Thymus (tissue), 11 donors: ENCODE measurements around the gene CROCC2. TPM values are rescaled to one million over a fixed set of nuclear protein-coding genes. Genes with fewer than 3 reads are reported as not detected.

ENCODE experiments used
- DNase-seq, 9 donors: peaks; one replicate each; pipeline ENCODE4 v3.0.0-alpha.2; 2013; ENCODE audit warnings: low spot score in 9 of 9, low read depth in 6 of 9, missing footprints in 1 of 9
- H3K27ac ChIP-seq, 2 donors: one replicate each; pipeline ENCODE4 v1.5.1; 2013; ENCODE audit warnings: control low read depth in 1 of 2, low read depth in 1 of 2, low read length in 1 of 2, mild to moderate bottlenecking in 1 of 2, moderate library complexity in 1 of 2
- H3K27me3 ChIP-seq, 2 donors: one replicate each; pipeline ENCODE4 v1.5.1; 2013; ENCODE audit warnings: low read length in 1 of 2; ENCODE audit not compliant: control insufficient read depth in 2 of 2, insufficient read depth in 1 of 2
- H3K36me3 ChIP-seq, 2 donors: one replicate each; pipeline ENCODE4 v1.5.1; 2013; ENCODE audit warnings: low read length in 1 of 2, mild to moderate bottlenecking in 1 of 2, moderate library complexity in 1 of 2; ENCODE audit not compliant: control insufficient read depth in 2 of 2, insufficient read depth in 2 of 2
- H3K4me1 ChIP-seq, 2 donors: one replicate each; pipeline ENCODE4 v1.5.1; 2013; ENCODE audit warnings: low read length in 2 of 2; ENCODE audit not compliant: control insufficient read depth in 2 of 2, insufficient read depth in 2 of 2
- H3K4me3 ChIP-seq, 2 donors: one replicate each; pipeline ENCODE4 v1.5.1; 2013; ENCODE audit warnings: low read length in 2 of 2, control low read depth in 1 of 2, mild to moderate bottlenecking in 1 of 2
- H3K9me3 ChIP-seq, 2 donors: one replicate each; pipeline ENCODE4 v1.5.1; 2013; ENCODE audit warnings: low read length in 1 of 2, mild to moderate bottlenecking in 1 of 2; ENCODE audit not compliant: control insufficient read depth in 2 of 2, insufficient read depth in 1 of 2
- WGBS: extraction: QIAGEN DNeasy Blood & Tissue Kit; methylation state at CpG from one replicate; pipeline ENCODE4 v1.1.7; 2013; 5-methylcytosine and 5-hydroxymethylcytosine counted together
- polyA plus RNA-seq: library from polyadenylated mRNA; stranded (reverse); fragments of 200-250 nt; gene quantifications from one replicate; pipeline ENCODE4 v1.2.3, GENCODE V29; 2013
- total RNA-seq: library from RNA; stranded (reverse); fragments of 120-200 nt; gene quantifications from one replicate; pipeline ENCODE4 v1.2.4, GENCODE V29; 2013
- donor health status: healthy.

CROCC2 gene
- total and polyA plus RNA-seq, 2 donors = 0.02 TPM; not detected in 1

GRCh38 chr2:241038374-241039180 lies 132.4 kb downstream of the CROCC2 start:
- 96% methylated on average over 20 of the region's 20 CpGs for WGBS
- Histone ChIP-seq H3K9me3 (no peaks in the 10 kb centered on the region), H3K27ac (no peak overlapping the region)

GRCh38 chr2:241039416-241039815 lies 133.3 kb downstream of the CROCC2 start:
- H3K9me3 ChIP-seq = peaks cover 0 to under 1% of the 10 kb centered on the region in 2 donors
- H3K27ac ChIP-seq = no peak overlapping the region
- H3K4me3 ChIP-seq = no peak overlapping the region
- H3K4me1 ChIP-seq = peaks cover 19 to 63% of the 10 kb centered on the region in 2 donors
- no peak for DNase-seq
- WGBS = 97% methylated on average over 4 of the region's 4 CpGs
- H3K36me3 ChIP-seq = no peaks in the 10 kb centered on the region
- peaks cover 0 to 33% of the 10 kb centered on the region in 2 donors for H3K27me3 ChIP-seq

More at GRCh38 chr2:241038374-241039180, 132.4 kb downstream of the CROCC2 start:
- H3K4me3 ChIP-seq = no peak overlapping the region
- H3K4me1 ChIP-seq = peaks cover 24 to 71% of the 10 kb centered on the region in 2 donors
- DNase-seq = no peak
- no peaks in the 10 kb centered on the region for H3K36me3 ChIP-seq
- H3K27me3 ChIP-seq = peaks cover 0 to 37% of the 10 kb centered on the region in 2 donors

GRCh38 chr2:241040081-241040803 lies 134.1 kb downstream of the CROCC2 start:
- H3K4me1 ChIP-seq = peaks cover 15 to 54% of the 10 kb centered on the region in 2 donors
- H3K4me3 ChIP-seq = no peak overlapping the region
- H3K27ac ChIP-seq = peak overlapping the region in 1 of 2 donors; percentile 21
- H3K27me3 ChIP-seq = peaks cover 0 to 28% of the 10 kb centered on the region in 2 donors
- DNase-seq = no peak
- peaks cover 0 to 4% of the 10 kb centered on the region in 2 donors for H3K9me3 ChIP-seq
- H3K36me3 ChIP-seq = no peaks in the 10 kb centered on the region
- WGBS = 96% methylated on average over 13 of the region's 13 CpGs

GRCh38 chr2:241041589-241042158 lies 135.5 kb downstream of the CROCC2 start:
- H3K4me3 ChIP-seq = no peak overlapping the region
- WGBS = 68% methylated on average over 5 of the region's 5 CpGs
- peaks cover 0 to 4% of the 10 kb centered on the region in 2 donors for H3K9me3 ChIP-seq
- H3K27me3 ChIP-seq = peaks cover 0 to 19% of the 10 kb centered on the region in 2 donors
- H3K4me1 ChIP-seq = peaks cover 10 to 45% of the 10 kb centered on the region in 2 donors
- H3K36me3 ChIP-seq = no peaks in the 10 kb centered on the region
- no peak for DNase-seq
- no peak overlapping the region for H3K27ac ChIP-seq

Other genes with a start within 250 kb of the CROCC2 start
- under 0.01 TPM for gene AQP12B, start 223.5 kb upstream of the CROCC2 start, total RNA-seq
- gene AQP12B, start 223.5 kb upstream of the CROCC2 start, polyA plus RNA-seq = 0.11 TPM
- gene AQP12A, start 214.5 kb upstream of the CROCC2 start, total RNA-seq = not detected
- 0.34 TPM for gene AQP12A, start 214.5 kb upstream of the CROCC2 start, polyA plus RNA-seq
- 0.42 TPM for gene KIF1A, start 86.1 kb upstream of the CROCC2 start, total RNA-seq
- gene KIF1A, start 86.1 kb upstream of the CROCC2 start, polyA plus RNA-seq = 0.78 TPM
- gene AGXT, start 37.5 kb upstream of the CROCC2 start, total RNA-seq = 0.14 TPM
- gene AGXT, start 37.5 kb upstream of the CROCC2 start, polyA plus RNA-seq = 0.94 TPM
- gene MAB21L4, start 10.2 kb upstream of the CROCC2 start, total RNA-seq = 1.1 TPM
- gene MAB21L4, start 10.2 kb upstream of the CROCC2 start, polyA plus RNA-seq = 4.9 TPM
- gene SNED1, start 92.3 kb downstream of the CROCC2 start, total RNA-seq = 7.1 TPM
- 3.2 TPM for gene SNED1, start 92.3 kb downstream of the CROCC2 start, polyA plus RNA-seq
- gene MTERF4, start 196.0 kb downstream of the CROCC2 start, total RNA-seq = 34.5 TPM
- 41.7 TPM for gene MTERF4, start 196.0 kb downstream of the CROCC2 start, polyA plus RNA-seq
- gene PASK, start 243.1 kb downstream of the CROCC2 start, total RNA-seq = 42.2 TPM
- gene PASK, start 243.1 kb downstream of the CROCC2 start, polyA plus RNA-seq = 26.9 TPM
- 78.9 TPM for gene PPP1R7, start 244.1 kb downstream of the CROCC2 start, total RNA-seq
- gene PPP1R7, start 244.1 kb downstream of the CROCC2 start, polyA plus RNA-seq = 63.7 TPM